LHCN-M2 (cell line): ENCODE measurements around the gene POTEF. TPM values are rescaled to one million over a fixed set of nuclear protein-coding genes. Genes with fewer than 3 reads are reported as not detected.
"Not testable (repeated sequence)": the region's sequence is repeated elsewhere in the genome, so short reads cannot be mapped to it uniquely, and the experiment has no call there.

Source experiments
- DNase-seq: peaks from one replicate; pipeline ENCODE4 v3.0.0-alpha.2; 2012; ENCODE audit warnings: low read depth
- total RNA-seq: library from RNA; depleted of rRNA; stranded (reverse); fragments of >200 nt; gene quantifications from 2 replicates; pipeline ENCODE4 v1.2.3, GENCODE V29; 2014; rRNA removed

POTEF gene
- total RNA-seq, 1 experiment from 2014 or later: not detected

GRCh38 chr2:130128464-130128863 is 558 bp downstream of the POTEF start:
- DNase-seq: not testable (repeated sequence)

- DNase-seq: not testable (repeated sequence)
These were observed 1.3 kb downstream of the POTEF start for GRCh38 chr2:130127726-130128125.

- DNase-seq: not testable (repeated sequence)
These were observed 8.1 kb downstream of the POTEF start for GRCh38 chr2:130120924-130121323.

DNA sequence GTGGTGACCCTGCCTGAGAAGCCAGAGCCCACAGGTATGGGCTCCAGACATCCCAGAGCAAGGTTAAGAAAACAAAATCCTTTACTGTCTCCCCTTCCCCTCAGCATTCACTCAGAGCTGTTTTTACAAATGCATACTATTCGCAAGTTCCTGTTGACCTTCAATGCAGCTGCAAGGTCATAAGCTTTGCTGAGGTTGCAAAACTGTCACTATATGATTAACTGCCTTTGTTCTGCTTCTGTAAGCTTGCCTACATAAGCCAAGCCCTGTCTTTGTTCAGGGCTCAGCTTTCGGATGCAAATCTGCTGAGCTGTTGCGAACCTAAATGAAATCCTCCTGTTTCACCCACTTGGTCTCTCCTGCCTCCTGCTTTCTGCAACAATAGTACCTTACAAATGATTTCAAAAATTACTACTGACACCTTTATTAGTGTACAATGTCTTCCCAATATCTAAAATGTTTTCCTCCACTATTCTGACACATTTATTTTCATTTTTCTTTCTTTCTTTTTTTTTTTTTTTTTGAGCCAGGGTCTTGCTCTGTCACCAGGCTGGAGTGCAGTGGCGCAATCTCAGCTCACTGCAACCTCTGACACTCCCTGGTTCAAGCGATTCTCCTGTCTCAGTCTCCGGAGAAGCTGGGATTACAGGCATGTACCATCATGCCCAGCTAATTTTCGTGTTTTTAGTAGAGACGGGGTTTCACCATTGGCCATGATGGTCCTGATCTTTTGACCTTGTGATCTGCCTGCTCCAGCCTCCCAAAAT is 26.2 kb downstream of the POTEF start:
- not testable (repeated sequence) for DNase-seq

- DNase-seq: not testable (repeated sequence)
These were observed 66.4 kb downstream of the POTEF start for GRCh38 chr2:130062645-130063044.

GRCh38 chr2:130059982-130060381 is 69.0 kb downstream of the POTEF start:
- not testable (repeated sequence) for DNase-seq

DNA sequence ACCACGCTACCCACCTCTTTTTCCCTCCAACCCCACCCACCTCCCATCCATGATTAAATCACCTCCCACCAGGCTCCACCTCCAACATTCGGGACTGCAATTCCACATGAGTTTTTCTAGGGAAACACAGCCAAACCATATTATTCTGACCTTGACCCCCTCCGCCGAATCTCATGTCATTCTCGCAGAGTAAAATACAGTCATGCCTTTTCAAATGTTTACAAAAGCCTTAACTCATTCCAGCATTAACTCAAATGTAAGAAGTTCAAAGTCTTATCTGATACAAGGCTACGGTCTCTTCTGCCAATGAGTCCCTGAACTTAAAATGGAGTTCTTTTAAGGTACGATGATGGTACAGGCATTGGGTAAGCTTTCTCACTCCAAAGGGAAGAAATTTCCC is 72.7 kb downstream of the POTEF start:
- not testable (repeated sequence) for DNase-seq

DNA sequence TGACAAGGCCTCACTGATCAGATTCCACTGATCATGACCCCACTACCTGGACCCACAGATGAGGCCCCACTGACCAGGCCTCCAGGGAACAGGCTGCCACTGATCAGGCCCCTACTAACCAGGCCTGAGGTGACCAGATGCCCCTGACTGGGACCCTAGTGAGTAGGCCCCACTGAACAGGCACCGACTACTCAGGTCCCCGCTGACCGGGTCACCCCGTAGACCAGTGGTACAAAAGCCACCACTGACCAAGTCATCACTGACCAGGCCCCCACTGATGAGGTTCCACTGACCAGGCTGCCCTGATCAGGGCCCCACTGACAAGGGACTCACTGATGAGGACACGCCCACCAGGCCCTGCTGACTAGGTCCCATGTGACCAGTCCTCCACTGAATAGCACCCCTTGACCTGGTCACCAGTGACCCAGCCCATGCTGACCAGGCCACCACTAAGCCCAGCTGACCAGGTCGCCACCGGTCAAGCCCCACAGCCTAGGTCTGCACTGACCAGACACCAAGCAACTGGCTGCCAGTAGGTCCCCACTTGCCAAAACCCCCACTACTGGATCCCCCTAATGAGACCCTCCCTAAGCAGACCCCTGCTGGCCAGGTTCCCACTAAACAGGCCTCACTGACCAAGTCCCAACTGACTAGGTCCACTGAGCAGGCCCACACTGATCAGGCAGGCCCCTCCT is 75.7 kb downstream of the POTEF start:
- DNase-seq: not testable (repeated sequence)

GRCh38 chr2:130052376-130052775 is 76.6 kb downstream of the POTEF start:
- not testable (repeated sequence) for DNase-seq

- not testable (repeated sequence) for DNase-seq
These were observed 80.6 kb downstream of the POTEF start for GRCh38 chr2:130048422-130048821.

DNA sequence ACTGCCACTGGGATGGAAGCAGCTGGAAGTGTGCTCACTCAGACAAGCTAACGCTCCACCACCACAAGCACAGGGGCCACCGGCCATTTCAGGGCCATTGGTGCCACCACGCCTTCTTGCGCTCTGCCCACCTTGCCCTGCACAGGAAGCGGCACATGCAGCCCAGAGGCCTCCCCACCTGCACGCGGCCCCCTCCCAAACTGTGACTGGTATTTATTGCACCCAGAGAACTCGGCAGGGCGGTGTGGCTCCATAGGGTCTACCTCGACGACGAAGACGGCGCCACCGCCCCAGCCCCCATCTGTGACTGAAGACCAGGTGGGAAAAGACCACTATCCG is 90.8 kb downstream of the POTEF start:
- DNase-seq: not testable (repeated sequence)

DNA sequence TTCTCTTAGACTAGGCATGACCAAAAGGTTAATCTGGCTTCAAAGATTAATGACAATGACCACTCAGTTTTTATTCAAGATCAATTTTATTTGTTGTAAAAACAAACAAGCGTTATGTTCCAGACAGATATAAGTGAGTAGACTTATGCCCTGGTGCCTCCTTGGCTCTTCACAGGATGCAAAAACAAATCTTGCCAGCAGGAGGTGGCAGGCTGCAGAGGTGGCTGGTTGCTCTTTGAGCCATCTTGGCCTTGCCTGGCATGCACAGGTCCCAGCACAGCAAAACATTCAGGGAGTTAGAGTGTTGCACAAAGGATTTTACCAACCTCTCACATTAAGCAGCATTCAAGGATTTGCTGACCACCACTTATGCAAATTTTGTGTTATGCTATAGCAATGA is 103.1 kb downstream of the POTEF start:
- DNase-seq: not testable (repeated sequence)

Other genes starting within 250 kb of the POTEF start
- not detected in 2 replicates for gene RAB6C, start 149.6 kb downstream of the POTEF start, total RNA-seq
- 24.8 and 26.5 TPM in 2 replicates for gene CCDC74B, start 15.9 kb upstream of the POTEF start, total RNA-seq
- gene SMPD4, start 52.4 kb upstream of the POTEF start, total RNA-seq: 41.6 and 42.5 TPM in 2 replicates
- 157 and 161 TPM in 2 replicates for gene MZT2B, start 53.0 kb upstream of the POTEF start, total RNA-seq
- gene TUBA3E, start 69.2 kb upstream of the POTEF start, total RNA-seq: 0.29 TPM in 1 of 2 replicates, not detected in the other
- gene IMP4, start 213.7 kb upstream of the POTEF start, total RNA-seq: 114 and 150 TPM in 2 replicates
- 29.2 and 39.4 TPM in 2 replicates for gene PTPN18, start 226.8 kb upstream of the POTEF start, total RNA-seq